ENCODE data around the gene SDK1.

Gene SDK1

DNA sequence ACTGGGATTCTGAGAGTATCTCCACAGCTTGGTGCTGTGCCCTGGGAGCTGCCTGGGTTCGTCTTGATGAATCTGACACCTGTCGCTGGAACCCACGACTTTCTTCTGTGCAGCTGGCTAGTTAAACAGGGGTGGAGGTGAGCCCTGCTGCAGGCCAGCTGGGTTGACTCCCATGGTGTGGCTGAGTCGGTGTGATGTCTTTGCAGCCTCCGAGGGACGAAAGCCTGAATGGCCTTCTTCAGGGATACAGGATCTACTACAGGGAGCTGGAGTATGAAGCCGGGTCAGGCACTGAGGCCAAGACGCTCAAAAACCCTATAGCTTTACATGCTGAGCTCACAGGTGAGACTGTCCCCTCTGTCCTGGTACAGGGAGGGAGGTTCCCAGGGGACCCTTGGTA lies 873.0 kb downstream of the SDK1 start:
- DNase-seq (ENCODE audit: low read depth in 2 of 2) = no peak

DNA sequence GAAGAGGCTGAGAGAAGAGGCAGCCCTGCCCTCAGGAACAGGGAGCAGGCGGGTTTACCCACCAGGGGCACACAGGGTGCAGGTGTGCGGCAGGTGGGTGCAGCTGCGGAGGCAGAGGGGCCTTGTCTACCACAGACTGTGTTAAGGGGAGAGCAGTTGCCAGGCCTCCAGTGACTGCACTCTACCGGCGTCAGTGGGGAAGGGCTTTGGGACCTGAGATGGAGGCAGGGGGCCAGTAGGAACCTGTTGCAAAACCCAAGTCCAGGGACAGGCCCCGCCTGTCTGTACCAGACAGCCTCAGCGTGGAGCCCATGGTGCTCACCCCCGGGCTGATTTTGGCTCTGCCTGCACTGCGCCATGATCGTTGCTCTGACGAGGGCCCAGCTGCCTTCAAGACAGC lies 873.4 kb downstream of the SDK1 start:
- no peak for DNase-seq (ENCODE audit: low read depth in 2 of 2)

DNA sequence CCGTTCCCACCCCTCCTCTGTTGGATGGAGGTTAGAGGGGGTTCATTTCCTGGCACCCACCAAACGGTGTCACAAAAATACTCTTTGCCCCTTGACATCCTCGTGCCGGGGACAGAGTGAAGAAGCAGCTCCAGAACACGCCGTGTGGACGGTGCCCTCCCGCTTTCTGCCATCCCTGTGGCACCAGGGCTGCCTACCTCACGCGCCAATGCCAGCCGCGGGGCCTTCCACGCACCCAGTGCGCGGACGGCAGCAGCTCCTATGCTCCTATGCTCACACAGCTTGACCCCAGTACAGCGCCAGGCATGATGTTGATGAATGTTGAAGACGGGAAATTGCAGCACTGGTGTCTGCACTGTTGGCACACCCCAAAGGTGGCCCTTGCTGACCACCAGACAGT lies 873.8 kb downstream of the SDK1 start:
- no peak for DNase-seq (ENCODE audit: low read depth in 2 of 2)

DNA sequence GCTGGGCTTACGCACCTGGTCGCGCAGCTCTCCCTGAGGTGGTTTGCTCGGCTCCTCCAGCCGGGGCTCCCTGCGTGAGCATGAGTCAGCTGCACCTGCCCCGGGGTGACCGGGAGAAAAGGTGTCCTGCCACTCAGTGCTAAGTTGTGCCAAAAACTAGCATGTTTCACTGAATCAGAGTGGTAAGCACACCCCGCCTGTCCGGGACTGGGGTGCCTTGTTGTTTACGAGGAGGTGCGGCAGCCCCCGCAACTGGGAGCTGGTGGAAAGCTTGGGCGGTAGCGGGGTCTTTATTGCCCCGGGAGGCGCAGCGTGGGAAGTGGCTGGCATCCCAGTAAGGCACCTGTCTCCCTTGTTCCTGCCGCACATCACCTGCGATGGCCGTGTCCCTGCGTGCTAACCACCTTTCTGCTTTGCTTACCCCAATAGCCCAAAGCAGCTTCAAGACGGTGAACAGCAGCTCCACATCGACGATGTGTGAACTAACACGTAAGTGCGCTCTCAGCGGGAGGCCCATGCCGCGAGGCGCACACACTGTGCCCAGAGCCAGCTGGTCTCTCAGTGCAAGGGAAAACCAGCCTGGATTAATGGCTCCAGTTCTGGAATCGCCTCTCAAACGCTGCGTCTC lies 874.4 kb downstream of the SDK1 start:
- DNase-seq (ENCODE audit: low read depth in 2 of 2) = no peak

DNA sequence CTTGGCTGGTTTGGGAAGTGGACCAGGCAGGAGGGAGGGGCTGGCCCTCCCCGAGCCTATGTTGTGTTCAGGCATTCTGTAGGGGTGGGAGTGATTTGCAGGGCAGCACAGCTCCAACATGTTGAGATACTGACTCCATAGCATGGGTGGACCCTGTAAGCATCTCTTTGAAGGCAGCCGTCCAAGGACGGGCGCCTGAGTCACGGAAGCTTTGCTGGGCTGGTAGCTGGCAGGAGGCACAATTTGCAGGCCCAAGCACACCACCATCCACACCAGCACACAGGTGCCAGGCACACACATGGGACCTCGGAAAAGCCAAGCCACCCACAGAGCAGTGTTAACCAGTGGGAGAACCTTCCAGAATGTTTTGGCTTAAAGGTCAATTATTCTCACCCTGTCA lies 875.9 kb downstream of the SDK1 start:
- DNase-seq (ENCODE audit: low read depth in 2 of 2) = no peak

DNA sequence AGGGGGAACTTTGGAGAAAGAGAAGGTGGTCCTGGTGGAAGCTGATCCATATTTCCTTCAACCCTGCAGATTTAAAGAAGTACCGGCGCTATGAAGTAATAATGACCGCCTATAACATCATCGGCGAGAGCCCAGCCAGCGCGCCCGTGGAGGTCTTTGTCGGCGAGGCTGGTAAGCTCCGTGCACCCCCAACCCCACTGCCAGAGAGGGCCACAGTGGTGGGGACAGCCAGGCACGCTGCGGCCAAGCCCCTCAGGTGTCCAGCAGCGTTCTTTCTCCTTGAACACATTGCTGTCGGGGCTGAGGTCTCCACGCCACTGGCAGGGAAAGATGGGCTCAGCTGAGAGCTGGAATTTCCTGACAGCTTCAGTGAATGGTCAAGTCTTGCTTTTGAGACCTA lies 877.4 kb downstream of the SDK1 start:
- DNase-seq (ENCODE audit: low read depth in 2 of 2) = no peak

DNA sequence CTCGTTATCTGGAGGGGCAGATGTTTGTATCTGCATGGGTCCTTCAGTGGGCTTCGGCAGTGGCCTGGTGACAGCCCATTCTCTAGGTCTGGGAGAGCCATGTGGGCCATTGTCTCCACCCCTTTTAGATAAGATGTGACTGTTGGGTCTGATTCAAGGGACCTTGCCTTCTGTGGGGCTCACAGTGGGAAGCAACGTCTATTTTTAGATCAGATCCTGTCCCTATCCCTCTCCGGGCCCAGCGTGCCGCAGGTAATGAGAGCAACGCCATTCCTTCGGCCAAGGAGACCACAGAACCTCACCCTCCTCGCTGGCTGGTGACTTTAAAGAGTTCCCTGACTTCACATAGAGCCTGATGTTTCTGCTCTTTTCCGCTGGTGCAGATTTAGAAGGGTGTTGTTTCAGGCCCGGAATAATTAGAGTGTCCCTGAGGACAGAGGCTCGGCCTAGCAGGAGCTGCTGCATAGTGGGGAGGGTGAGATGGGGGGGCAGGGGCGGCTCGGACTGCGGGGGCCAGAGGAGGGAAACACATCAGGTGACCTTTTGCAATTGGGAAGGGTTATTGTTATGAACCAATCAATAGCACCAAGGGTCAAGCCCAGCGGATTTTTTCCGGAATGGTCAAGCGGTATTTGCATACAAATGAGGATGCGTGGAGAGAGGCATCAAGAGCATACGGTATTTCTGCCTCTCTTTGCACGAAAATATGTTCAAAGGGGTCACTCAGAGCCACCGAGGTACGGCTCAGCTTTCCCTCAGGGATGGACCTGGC lies 878.0 kb downstream of the SDK1 start:
- no peak for DNase-seq (ENCODE audit: low read depth in 2 of 2)

DNA sequence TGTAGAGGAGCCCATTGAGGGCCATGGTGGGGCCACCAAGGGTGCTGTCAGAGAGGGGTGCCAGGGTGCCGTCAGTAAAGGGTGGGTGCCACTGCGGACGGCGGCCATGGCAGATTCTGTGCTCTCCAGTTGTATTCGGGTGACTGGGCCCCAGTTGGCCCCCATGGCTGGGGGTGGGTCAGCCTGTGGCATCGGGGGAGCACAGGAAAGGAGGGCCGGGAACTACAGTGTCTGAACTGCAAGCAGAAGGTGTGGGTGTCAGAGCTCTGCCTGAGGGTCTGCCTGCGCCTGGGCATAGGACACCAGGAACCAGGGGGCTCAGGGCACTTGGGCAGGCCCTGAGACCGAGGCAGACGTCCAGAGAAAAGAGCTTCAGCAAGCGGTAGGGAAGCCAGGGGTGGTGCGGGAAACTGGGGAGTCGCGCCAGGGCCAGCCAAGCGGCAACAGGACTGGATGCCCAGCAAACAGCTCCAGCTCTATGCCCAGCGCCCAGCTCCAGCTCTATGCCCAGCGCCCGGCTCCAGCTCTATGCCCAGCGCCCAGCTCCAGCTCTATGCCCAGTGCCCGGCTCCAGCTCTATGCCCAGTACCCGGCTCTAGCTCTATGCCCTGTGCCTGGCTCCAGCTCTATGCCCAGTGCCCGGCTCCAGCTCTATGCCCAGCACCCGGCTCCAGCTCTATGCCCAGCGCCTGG lies 878.8 kb downstream of the SDK1 start:
- no peak for DNase-seq (ENCODE audit: low read depth in 2 of 2)

DNA sequence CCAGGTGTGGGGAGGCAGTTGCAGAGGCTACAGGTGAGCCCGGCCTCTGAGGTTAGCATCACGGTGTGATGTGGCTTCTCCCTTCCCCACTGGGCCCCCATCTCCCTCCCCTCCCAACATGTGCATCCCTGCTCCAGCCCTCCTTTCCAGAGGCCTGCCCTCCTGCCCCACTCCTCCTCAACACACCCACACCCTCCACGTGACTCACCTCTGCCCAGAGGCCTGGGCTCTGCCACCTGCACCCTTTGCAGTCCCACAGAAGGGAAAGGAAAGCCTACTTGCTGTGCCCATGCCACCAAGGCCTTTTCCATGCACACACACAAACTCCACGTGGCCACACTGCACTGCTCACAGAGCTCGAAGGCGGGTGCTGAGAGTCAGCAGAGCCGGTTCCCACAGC lies 880.4 kb downstream of the SDK1 start:
- no peak for DNase-seq (ENCODE audit: low read depth in 2 of 2)

DNA sequence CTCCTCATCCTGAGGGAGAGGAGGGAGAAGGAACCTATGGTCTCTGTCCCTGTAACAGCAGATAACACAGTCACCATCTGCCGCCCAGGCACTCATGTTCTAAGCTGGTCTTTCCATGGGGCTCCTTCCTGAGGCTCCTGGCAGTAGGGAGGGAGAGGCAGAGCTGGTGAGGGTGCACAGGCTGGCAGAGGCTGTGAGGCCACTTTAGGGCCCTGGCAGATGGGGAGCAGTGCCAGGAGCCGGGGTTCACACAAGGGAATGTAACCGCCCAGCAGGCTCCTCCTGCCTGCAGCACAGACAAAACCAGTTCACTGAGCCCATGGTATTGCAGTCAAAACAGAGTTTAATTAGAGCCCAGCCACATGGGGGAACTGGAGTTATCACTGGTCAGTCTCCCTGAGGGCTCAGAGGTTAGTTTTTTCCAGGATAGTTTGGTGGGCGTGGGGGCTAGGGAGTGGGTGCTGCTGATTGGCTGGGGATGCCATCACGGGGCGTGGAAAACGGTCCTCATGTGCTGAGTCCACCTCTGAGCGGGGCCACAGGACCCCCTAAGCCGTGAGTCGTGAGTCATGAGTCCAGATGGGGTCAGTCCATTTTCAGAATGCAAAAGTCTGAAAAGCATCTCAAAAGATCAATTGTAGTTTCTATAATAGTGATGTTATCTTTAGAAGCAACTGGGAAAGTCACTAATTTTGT lies 881.7 kb downstream of the SDK1 start:
- no peak for DNase-seq (ENCODE audit: low read depth in 2 of 2)

DNA sequence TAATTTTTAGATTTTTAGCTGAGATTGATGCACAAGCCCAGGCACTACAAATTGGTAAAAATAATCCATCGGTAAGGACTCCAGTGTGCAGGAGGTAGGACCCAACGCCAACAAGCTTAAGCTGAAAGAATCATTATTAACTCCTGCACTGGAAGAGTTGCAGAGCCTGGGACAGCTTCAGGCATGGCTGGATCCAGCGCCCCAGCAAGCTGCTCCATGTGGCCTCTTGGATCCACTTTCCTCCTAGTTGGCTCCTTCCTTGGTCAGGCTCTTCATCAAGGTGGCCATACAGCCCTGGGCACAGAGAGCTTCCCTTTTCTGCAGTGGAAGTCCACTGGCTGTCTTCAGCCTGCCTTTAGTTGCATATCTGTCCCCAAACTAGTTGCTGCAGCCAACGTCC lies 883.6 kb downstream of the SDK1 start:
- no peak for DNase-seq (ENCODE audit: low read depth in 2 of 2)

DNA sequence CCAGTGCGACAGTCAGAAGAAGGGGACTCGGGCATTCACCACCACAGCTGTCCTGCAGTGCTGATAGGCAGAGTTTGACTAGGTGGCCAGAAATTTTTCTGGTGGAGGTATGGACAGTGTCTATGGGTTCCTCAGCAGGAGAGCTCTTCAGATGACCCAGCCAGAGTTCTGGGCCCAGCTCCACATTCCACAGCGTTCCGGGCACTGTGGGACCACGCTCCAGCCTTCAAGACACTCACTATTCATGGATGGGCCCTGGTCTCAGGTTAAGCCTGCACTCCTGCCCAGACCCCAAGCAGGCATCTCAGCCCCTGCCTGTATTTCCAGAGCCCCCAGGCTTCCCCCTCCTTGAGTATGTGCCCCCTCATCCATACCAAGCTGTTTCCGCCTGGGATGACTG lies 884.1 kb downstream of the SDK1 start:
- DNase-seq (ENCODE audit: low read depth in 2 of 2) = no peak

DNA sequence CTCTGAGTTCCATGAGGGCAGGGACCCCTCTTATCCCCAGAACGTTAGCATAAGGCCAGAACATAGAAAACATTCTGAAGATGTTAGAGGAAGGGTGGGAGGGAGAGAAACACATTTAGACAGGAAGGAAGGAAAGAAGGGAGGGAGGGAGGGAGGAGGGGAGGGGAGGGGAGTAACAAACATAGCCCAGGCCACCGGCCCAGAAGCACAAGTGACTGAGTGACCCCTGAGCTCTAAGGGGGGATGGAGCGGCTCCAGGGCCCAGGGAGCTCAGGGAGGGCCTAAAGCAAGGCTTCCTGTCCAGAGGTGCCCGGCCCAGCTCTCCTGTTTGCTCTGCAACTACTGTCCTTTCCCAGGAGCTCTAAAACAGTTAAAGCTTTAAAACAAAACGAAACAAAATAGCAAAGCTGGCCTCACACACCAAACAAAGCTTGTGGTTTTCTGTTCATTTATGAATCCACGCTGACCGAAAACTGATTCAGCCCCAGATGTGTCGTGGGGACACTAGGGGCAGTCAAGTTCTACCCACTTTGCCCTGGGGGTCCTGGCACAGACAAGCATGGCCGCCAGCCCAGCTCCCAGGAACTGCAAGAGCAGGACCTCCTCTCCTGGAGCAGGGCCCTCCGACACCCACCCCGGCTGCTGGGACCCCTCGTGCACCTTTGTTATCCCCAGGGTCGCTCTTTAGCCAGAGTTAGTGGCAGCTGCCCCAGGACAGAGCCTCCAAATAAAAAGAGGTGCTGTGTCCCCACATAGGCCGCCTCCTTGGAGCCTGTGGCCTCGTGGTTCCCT lies 884.9 kb downstream of the SDK1 start:
- DNase-seq (ENCODE audit: low read depth in 2 of 2) = no peak

DNA sequence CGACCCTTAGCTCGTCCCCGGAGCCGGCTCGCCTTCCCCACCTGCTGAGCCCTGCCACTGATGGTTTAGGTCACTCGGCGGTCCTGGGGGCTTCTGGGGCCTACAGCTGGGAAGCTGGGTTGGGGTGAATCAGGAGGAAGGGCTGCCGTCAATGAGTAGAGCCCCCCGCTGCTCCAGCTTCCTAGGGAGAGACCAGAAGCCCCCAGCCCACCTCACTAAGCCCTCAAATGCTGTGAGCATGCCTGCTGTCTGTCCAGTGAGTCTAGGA lies 885.4 kb downstream of the SDK1 start:
- no peak for DNase-seq (ENCODE audit: low read depth in 2 of 2)

DNA sequence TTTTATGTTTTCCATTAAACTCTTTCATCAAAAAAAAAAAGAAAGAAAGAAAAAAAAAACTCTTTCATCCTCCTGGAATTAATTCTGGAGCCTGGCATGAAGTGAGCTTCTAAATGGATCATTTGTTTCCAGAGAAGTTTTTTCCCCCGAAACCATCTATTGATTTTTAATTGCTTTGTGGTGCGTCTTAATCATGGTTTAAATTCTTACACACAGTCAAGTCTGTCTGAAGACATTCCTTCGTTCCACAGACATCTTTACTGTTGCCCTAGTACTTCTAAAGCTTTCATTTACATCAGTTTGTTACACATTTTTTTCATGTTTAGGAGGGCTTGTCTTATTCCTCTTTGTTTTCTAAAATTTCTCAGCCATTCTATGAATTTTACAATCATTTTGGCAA lies 887.6 kb downstream of the SDK1 start:
- DNase-seq (ENCODE audit: low read depth in 2 of 2) = no peak

DNA sequence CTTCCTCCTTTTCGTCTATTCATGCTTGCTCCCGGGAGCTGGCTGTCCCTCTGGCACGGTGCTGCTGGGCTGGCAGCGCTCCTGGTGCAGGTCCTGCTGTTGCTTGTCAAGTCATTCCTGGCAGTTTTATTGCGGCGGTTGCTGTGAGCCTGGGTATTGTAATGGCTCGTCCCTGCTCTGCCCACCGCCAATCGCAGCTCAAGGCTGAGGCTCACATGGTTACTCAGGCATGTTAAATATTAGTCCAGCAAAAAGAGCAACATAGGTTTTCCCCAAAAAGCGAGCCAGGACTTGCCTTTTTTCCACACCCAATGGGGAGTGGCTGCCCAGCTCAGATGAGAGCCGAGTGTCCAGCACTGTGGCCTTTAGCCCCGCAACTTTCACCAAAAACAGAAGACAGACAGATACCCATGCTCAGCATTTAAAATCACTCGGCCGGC lies 888.1 kb downstream of the SDK1 start:
- no peak for DNase-seq (ENCODE audit: low read depth in 2 of 2)

DNA sequence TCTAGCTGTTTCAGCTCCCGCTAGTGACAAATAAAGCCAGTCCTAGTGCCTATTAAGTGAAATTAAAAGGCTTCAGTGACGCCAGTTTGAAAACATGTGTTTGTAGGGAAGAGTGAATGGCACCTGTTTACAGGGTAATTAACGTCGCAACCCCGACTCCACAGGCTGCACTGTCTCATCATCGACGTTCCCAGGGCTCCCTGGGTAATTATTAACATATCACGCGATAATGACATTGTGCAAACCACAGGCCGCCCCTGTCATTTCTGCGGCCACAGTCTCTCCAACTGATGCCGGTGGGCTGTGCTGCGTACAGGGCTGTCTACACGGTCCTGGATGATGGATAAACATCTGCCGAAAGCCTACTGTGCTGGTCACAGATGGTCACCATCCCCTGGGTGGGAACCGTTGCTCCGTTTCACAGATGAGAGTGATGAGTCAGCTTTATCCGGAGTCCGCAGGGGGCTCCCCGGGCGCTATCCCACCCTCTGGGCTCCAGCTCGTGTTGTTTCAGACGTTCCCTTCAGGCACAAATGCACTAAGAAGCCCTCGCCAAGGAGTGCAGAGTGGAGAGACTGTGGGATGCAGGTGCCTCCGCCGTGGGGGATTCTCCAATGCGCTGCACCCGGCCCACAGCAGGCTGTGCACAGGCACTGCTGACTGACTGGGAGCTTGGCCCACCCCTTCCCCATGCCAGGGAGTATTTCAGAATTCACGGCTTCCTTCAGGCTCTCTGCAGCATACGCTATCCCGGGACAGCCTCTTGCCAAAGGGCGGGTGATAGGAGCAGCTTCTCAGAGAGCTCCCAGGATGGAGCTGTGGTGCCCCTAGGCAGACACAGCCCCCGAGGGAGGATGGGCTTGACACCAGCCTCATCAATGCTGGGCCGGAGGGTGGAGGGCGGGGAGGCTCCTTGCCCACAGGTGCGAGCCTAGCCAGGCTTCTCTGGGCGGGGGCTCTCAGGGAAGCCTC lies 889.2 kb downstream of the SDK1 start:
- no peak for DNase-seq (ENCODE audit: low read depth in 2 of 2)

DNA sequence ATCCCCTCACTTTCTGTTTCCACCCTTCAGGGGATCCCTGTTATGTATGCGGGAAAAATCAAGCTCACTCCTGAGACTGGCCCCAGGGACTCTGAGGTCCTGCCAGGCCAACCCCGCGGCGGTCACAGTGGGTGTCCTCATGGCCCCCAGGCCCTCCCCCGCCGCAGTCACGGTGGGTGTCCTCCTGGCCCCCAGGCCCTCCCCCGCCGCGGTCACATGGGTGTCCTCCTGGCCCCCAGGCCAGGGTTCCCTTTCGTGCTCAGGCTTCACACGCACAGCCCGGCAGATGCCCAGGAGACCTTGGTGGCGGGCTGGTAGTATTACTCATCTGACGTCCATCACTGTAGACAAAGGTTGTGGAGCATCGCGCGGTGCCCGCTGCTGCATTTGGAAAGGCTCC lies 890.0 kb downstream of the SDK1 start:
- DNase-seq (ENCODE audit: low read depth in 2 of 2) = no peak

DNA sequence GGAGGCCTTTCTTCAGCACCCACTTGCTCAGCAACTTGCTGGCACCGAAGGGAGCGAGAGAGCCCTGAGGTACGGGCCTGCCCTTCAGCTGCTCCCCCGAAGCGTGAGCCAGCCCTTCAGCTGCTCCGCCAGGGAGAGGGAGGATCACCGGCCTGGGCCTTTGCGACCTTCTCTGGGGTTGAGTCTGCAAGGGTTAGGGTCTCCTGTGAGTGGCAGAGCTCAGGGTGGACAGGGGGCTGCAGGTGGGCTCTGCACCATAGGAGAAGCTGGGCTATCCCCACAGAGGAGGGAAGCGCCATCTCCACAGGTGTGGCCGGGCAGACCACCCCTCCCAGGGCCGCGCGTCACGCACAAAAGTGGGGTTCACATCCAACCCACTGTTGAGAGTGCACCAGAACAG lies 890.5 kb downstream of the SDK1 start:
- no peak for DNase-seq (ENCODE audit: low read depth in 2 of 2)

DNA sequence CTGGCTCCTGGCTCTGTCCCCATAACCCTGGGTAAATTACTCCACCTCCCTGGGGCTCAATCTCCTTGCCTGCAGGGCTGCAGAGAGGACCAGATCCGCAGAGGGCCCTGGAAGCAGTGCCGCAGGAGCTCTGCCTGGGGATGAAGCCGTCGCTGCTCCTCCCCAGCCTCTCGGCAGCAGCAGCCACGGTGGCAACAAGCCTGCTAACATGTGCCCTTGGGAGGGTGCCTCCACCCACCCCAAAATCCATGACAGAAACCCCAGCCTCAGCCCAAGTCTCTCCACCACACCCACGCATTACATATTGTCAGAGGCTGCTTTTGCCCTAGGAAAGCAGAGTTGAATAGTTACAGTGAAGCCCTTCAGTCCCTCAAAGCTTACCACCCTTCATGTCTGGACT lies 894.6 kb downstream of the SDK1 start:
- no peak for DNase-seq (ENCODE audit: low read depth in 2 of 2)
